ENCODE measurements around the gene BSG. TPM values are rescaled to one million over a fixed set of nuclear protein-coding genes. Genes with fewer than 3 reads are reported as not detected.

Gene BSG
- total and polyA plus RNA-seq, 2 of the 4 experiments (the other 2 are of a cell fraction): 130 to 698 TPM

DNA sequence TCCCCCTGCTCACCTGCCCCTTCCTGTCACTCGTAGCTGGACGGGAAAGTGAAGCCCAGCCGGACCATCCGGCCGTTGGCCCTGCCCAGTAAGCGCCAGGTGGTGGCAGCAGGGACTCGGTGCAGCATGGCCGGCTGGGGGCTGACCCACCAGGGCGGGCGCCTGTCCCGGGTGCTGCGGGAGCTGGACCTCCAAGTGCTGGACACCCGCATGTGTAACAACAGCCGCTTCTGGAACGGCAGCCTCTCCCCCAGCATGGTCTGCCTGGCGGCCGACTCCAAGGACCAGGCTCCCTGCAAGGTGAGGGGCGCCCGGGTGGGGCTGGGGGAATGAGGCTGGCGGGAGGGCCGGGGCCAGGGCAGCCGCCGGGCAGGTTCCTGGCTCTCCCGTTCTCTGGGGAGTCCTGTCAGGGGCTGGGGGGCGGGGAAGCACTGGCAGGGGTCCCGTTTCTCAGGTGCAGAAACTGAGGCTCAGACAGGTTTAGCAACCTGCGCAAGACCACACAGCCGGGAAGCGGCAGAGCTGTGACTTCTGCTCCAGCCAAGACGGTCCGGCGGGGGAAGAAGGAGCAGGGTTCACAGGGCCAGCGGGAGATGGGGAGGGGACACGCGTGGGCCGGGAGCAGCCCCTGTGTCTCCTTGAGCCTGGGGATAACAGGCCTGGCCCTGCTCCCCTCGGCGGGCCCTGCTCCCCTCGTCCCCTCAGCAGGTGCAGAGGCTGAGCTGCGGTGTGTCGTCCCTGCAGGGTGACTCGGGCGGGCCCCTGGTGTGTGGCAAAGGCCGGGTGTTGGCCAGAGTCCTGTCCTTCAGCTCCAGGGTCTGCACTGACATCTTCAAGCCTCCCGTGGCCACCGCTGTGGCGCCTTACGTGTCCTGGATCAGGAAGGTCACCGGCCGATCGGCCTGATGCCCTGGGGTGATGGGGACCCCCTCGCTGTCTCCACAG lies 23.2 kb upstream of the BSG start:
- Histone ChIP-seq H3K4me2 (ENCODE audit: low read depth, low read length) (no peak overlapping the region), H3K36me3 (ENCODE audit: control insufficient read depth, insufficient read depth, low read length) (no peaks in the 10 kb centered on the region), H2AK9ac (replicated peaks; ENCODE audit: low read depth, low read length, poor library complexity) (no peak overlapping the region), H4K20me1 (ENCODE audit: insufficient read depth, low read length) (peaks cover 4% of the 10 kb centered on the region; the same call in 1 of the 2 replicates), H3K9me3 (ENCODE audit: control insufficient read depth, insufficient read depth, low read length) (no peaks in the 10 kb centered on the region), H2AFZ (replicated peaks; ENCODE audit: low read length, poor library complexity) (no peak overlapping the region), H3K9me1 (ENCODE audit: insufficient read depth, low read length) (0 out of 2 replicates have a peak, but pooled peaks cover 4% of the 10 kb centered on the region), H3K4ac (ENCODE audit: low read depth, low read length) (no peak overlapping the region), H3K27me3 (ENCODE audit: control insufficient read depth, insufficient read depth, low read length) (no peaks in the 10 kb centered on the region), H4K8ac (ENCODE audit: low read depth in 2 of 2, low read length in 2 of 2) (no peak overlapping the region), H2BK20ac (ENCODE audit: low read depth, low read length) (no peak overlapping the region), H3K4me3 (ENCODE audit: insufficient read depth, low read depth, low read length) (no peak overlapping the region), H3K79me1 (ENCODE audit: low read depth in 1 of 2, low read length in 2 of 2) (no peaks in the 10 kb centered on the region), H2BK120ac (ENCODE audit: low read depth, low read length) (no peak overlapping the region), H2BK15ac (ENCODE audit: low read depth, low read length) (no peak overlapping the region), H3K9ac (ENCODE audit: low read depth, low read length) (no peak overlapping the region), H3K4me1 (ENCODE audit: control insufficient read depth, insufficient read depth, low read length) (peaks cover 2% of the 10 kb centered on the region; the same call in 1 of the 2 replicates), H2AK5ac (ENCODE audit: low read depth, low read length) (no peak overlapping the region), H4K5ac (ENCODE audit: low read depth, low read length) (no peak overlapping the region), H3K56ac (ENCODE audit: extremely low read depth, insufficient read depth, low read length) (no peak overlapping the region), H3K18ac (ENCODE audit: low read depth, low read length) (no peak overlapping the region), H3K27ac (ENCODE audit: insufficient read depth, low read length) (no peak overlapping the region), H3K14ac (replicated peaks; ENCODE audit: low read depth, low read length) (no peak overlapping the region), H4K91ac (ENCODE audit: insufficient read depth, low read depth, low read length) (no peak overlapping the region), H3K23ac (ENCODE audit: low read depth, low read length) (no peak overlapping the region), H2BK5ac (ENCODE audit: low read depth, low read length, poor library complexity, severe bottlenecking) (no peak overlapping the region)
- CTCF ChIA-PET: no interaction called here
- in situ Hi-C loops (cut with MboI; ENCODE audit: low sequenced_read_pairs): no loop called here
- WGBS, 2 experiments (ENCODE audit: extremely low coverage in 2 of 2, insufficient read length in 1 of 2): 70% methylated on average over 28 of the region's 52 CpGs; no CpG with 5 or more reads in 1 of the 2 experiments
- DNase-seq (no peak), ATAC-seq (ENCODE audit: low read depth) (no peak)
- BruUV-seq (replicated peaks): no TSS peak
- intact Hi-C loops (cut with micrococcal nuclease): no loop called here
- dilution Hi-C loops (cut with HindIII; ENCODE audit: low sequenced_read_pairs, unreplicated experiment): no loop called here
- TF ChIP-seq BHLHE40 (IDR thresholded peaks at IDR 0.05; ENCODE audit: low read depth, low read length): no peak
- TF ChIP-seq MAZ (IDR thresholded peaks at IDR 0.05; ENCODE audit: borderline replicate concordance, low read depth, low read length): no peak
- TF ChIP-seq MXI1 (IDR thresholded peaks at IDR 0.05; ENCODE audit: borderline replicate concordance, low read depth, low read length): no peak
- TF ChIP-seq ELK1 (IDR thresholded peaks at IDR 0.05; ENCODE audit: borderline replicate concordance, low read depth, low read length): no peak
- no peak for TF ChIP-seq RAD21 (IDR thresholded peaks at IDR 0.05; ENCODE audit: low read length)
- no peak for TF ChIP-seq SMC3 (IDR thresholded peaks at IDR 0.05; ENCODE audit: low read depth, low read length)
- no peak for TF ChIP-seq MAFK (IDR thresholded peaks at IDR 0.05; ENCODE audit: low read depth, low read length)
- TF ChIP-seq POLR2A (IDR thresholded peaks at IDR 0.05; ENCODE audit: low read depth, low read length): no peak
- no peak for TF ChIP-seq FOS (IDR thresholded peaks at IDR 0.05; ENCODE audit: low read depth, low read length)
- TF ChIP-seq NFE2L2 (IDR thresholded peaks at IDR 0.05; ENCODE audit: low read depth, low read length): no peak
- no peak for TF ChIP-seq CHD1 (IDR thresholded peaks at IDR 0.05; ENCODE audit: low read depth, low read length)
- TF ChIP-seq RCOR1 (IDR thresholded peaks at IDR 0.05; ENCODE audit: insufficient replicate concordance, low read length): no peak
- no peak for TF ChIP-seq RFX5 (IDR thresholded peaks at IDR 0.05; ENCODE audit: low read depth, low read length)
- POLR2A ChIA-PET (ENCODE audit: unreplicated experiment): no interaction called here
